Measurements from ENCODE around the gene GLB1L3. TPM values are rescaled to one million over a fixed set of nuclear protein-coding genes. Genes with fewer than 3 reads are reported as not detected.

GLB1L3 gene
- total RNA-seq, 1 donor from 2014 or later: 16.5 TPM

DNA sequence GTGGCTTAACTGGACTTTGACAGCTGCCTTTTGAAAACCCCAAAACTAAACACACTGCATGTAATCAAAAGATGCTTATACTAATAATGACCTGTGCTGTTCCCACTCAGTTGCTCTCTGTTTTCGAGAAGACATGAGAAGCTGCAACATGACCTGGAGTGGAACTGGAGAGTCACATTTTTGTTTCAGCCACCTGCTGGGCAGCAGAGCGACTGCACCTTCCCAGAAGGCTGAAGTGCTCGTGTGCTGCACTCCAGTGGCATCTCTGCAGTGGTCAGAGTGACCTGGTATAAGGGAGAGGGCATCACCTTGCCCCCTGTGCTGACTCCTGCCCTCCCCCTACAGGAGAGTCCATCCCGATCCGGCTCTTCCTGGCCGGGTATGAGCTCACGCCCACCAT lies 31.6 kb upstream of the GLB1L3 start:
- H3K4me1 Mint-ChIP-seq (ENCODE audit: unreplicated experiment): peaks cover 2% of the 10 kb centered on the region
- no peaks in the 10 kb centered on the region for H3K9me3 Mint-ChIP-seq (ENCODE audit: unreplicated experiment)
- peak; percentile 66 for TF ChIP-seq CTCF (IDR thresholded peaks at IDR 0.05; ENCODE audit: unreplicated experiment)
- peaks cover 60% of the 10 kb centered on the region for H3K36me3 Mint-ChIP-seq (ENCODE audit: low read depth, unreplicated experiment)
- H3K27me3 Mint-ChIP-seq (ENCODE audit: unreplicated experiment): peaks cover 2% of the 10 kb centered on the region
- H3K4me3 Mint-ChIP-seq (ENCODE audit: unreplicated experiment): no peak overlapping the region
- no peak overlapping the region for H3K27ac Mint-ChIP-seq (ENCODE audit: unreplicated experiment)
- peak; percentile 29 for DNase-seq (ENCODE audit: low spot score)

GRCh38 chr11:134245434-134245833 lies 30.7 kb upstream of the GLB1L3 start:
- Mint-ChIP-seq H3K9me3 (ENCODE audit: unreplicated experiment) (no peaks in the 10 kb centered on the region), H3K27me3 (ENCODE audit: unreplicated experiment) (peaks cover 2% of the 10 kb centered on the region), H3K36me3 (ENCODE audit: low read depth, unreplicated experiment) (peaks cover 60% of the 10 kb centered on the region), H3K4me3 (ENCODE audit: unreplicated experiment) (no peak overlapping the region), H3K27ac (ENCODE audit: unreplicated experiment) (no peak overlapping the region), H3K4me1 (ENCODE audit: unreplicated experiment) (peaks cover 2% of the 10 kb centered on the region)
- no peak for DNase-seq (ENCODE audit: low spot score)
- no peak for TF ChIP-seq CTCF (IDR thresholded peaks at IDR 0.05; ENCODE audit: unreplicated experiment)

- TF ChIP-seq CTCF (IDR thresholded peaks at IDR 0.05; ENCODE audit: unreplicated experiment): no peak
- Mint-ChIP-seq H3K9me3 (ENCODE audit: unreplicated experiment) (no peaks in the 10 kb centered on the region), H3K27me3 (ENCODE audit: unreplicated experiment) (peaks cover 2% of the 10 kb centered on the region), H3K4me3 (ENCODE audit: unreplicated experiment) (peak overlapping the region; percentile 56), H3K27ac (ENCODE audit: unreplicated experiment) (no peak overlapping the region), H3K4me1 (ENCODE audit: unreplicated experiment) (peaks cover 2% of the 10 kb centered on the region), H3K36me3 (ENCODE audit: low read depth, unreplicated experiment) (peaks cover 60% of the 10 kb centered on the region)
- DNase-seq (ENCODE audit: low spot score): no peak
Observed at GRCh38 chr11:134246100-134246499, 30.1 kb upstream of the GLB1L3 start.

GRCh38 chr11:134246678-134247077 lies 29.5 kb upstream of the GLB1L3 start:
- Mint-ChIP-seq H3K27me3 (ENCODE audit: unreplicated experiment) (peaks cover 2% of the 10 kb centered on the region), H3K36me3 (ENCODE audit: low read depth, unreplicated experiment) (peaks cover 60% of the 10 kb centered on the region), H3K4me3 (ENCODE audit: unreplicated experiment) (peak overlapping the region; percentile 56), H3K27ac (ENCODE audit: unreplicated experiment) (peak overlapping the region; percentile 37), H3K4me1 (ENCODE audit: unreplicated experiment) (peaks cover 3% of the 10 kb centered on the region), H3K9me3 (ENCODE audit: unreplicated experiment) (no peaks in the 10 kb centered on the region)
- DNase-seq (ENCODE audit: low spot score): no peak
- no peak for TF ChIP-seq CTCF (IDR thresholded peaks at IDR 0.05; ENCODE audit: unreplicated experiment)

GRCh38 chr11:134248910-134249480 lies 27.2 kb upstream of the GLB1L3 start:
- peaks cover 5% of the 10 kb centered on the region for H3K27me3 Mint-ChIP-seq (ENCODE audit: unreplicated experiment)
- no peak for DNase-seq (ENCODE audit: low spot score)
- H3K36me3 Mint-ChIP-seq (ENCODE audit: low read depth, unreplicated experiment): peaks cover 37% of the 10 kb centered on the region
- H3K27ac Mint-ChIP-seq (ENCODE audit: unreplicated experiment): no peak overlapping the region
- H3K4me3 Mint-ChIP-seq (ENCODE audit: unreplicated experiment): no peak overlapping the region
- no peak for TF ChIP-seq CTCF (IDR thresholded peaks at IDR 0.05; ENCODE audit: unreplicated experiment)
- H3K4me1 Mint-ChIP-seq (ENCODE audit: unreplicated experiment): peaks cover 11% of the 10 kb centered on the region
- no peaks in the 10 kb centered on the region for H3K9me3 Mint-ChIP-seq (ENCODE audit: unreplicated experiment)

All from endothelial cell (in vitro differentiated cells).